NCI-H526 treated with DMSO at 0.1 percent for 48 hours (cell line): ENCODE measurements around the gene TBCEL.
"Not testable (repeated sequence)": the region's sequence is repeated elsewhere in the genome, so short reads cannot be mapped to it uniquely, and the experiment has no call there.

Source experiments
- DNase-seq: peaks from one replicate; lab custom pipeline; 2025; lab: John Stamatoyannopoulos, UW

TBCEL gene

GRCh38 chr11:121029153-121029552 lies 5.3 kb downstream of the TBCEL start:
- DNase-seq: no peak

- no peak for DNase-seq
Observed at GRCh38 chr11:121029813-121030445, 6.0 kb downstream of the TBCEL start.

- no peak for DNase-seq
Observed at GRCh38 chr11:121031167-121031566, 7.3 kb downstream of the TBCEL start.

GRCh38 chr11:121031648-121032047 lies 7.7 kb downstream of the TBCEL start:
- DNase-seq: not testable (repeated sequence)

GRCh38 chr11:121032546-121032945 lies 8.6 kb downstream of the TBCEL start:
- DNase-seq: no peak

- DNase-seq: no peak
Observed at GRCh38 chr11:121033635-121034034, 9.7 kb downstream of the TBCEL start.

GRCh38 chr11:121035169-121035755 lies 11.4 kb downstream of the TBCEL start:
- DNase-seq: no peak

GRCh38 chr11:121035780-121036179 lies 11.9 kb downstream of the TBCEL start:
- DNase-seq: no peak

GRCh38 chr11:121037016-121037415 lies 13.1 kb downstream of the TBCEL start:
- DNase-seq: no peak

- no peak for DNase-seq
Observed at GRCh38 chr11:121038648-121039409, 14.9 kb downstream of the TBCEL start.

- DNase-seq: no peak
Observed at GRCh38 chr11:121039971-121040613, 16.2 kb downstream of the TBCEL start.

GRCh38 chr11:121040614-121041002 lies 16.7 kb downstream of the TBCEL start:
- no peak for DNase-seq

GRCh38 chr11:121041072-121041471 lies 17.2 kb downstream of the TBCEL start:
- no peak for DNase-seq

GRCh38 chr11:121042296-121042695 lies 18.4 kb downstream of the TBCEL start:
- no peak for DNase-seq

- DNase-seq: no peak
Observed at GRCh38 chr11:121047926-121048325, 24.0 kb downstream of the TBCEL start.

GRCh38 chr11:121048464-121049233 lies 24.7 kb downstream of the TBCEL start:
- DNase-seq: no peak

- no peak for DNase-seq
Observed at GRCh38 chr11:121053244-121053643, 29.3 kb downstream of the TBCEL start.

- no peak for DNase-seq
Observed at GRCh38 chr11:121054266-121054665, 30.4 kb downstream of the TBCEL start.

GRCh38 chr11:121055076-121055475 lies 31.2 kb downstream of the TBCEL start:
- no peak for DNase-seq

GRCh38 chr11:121057922-121058321 lies 34.0 kb downstream of the TBCEL start:
- DNase-seq: no peak

GRCh38 chr11:121058941-121059340 lies 35.0 kb downstream of the TBCEL start:
- no peak for DNase-seq

- no peak for DNase-seq
Observed at GRCh38 chr11:121059605-121060004, 35.7 kb downstream of the TBCEL start.
